ENCODE measurements around the gene EFTUD2. TPM values are rescaled to one million over a fixed set of nuclear protein-coding genes. Genes with fewer than 3 reads are reported as not detected.
"Not testable (repeated sequence)": the region's sequence is repeated elsewhere in the genome, so short reads cannot be mapped to it uniquely, and the experiment has no call there.

EFTUD2 gene
- total RNA-seq, result 10 to 100 TPM; 29.9 to 42.4 (median 35.1) TPM
- long read RNA-seq, full-length matches to known transcripts, result 1 of 2 reads
- long read RNA-seq, partial matches to known transcripts, result 1 of 2 reads
- long read RNA-seq, other reads (novel, unspliced or antisense), result 0 of 2 reads

- DNase-seq, result peak; percentile 91 to 92 (median 92)
- peak within 1 kb of the TSS; percentile 94 to 98 (median 95) for H3K27ac ChIP-seq
- under 1% methylated on average over 33 of the region's 54 CpGs for WGBS (ENCODE audit: insufficient coverage, low coverage, low lambda C conversion rate, missing lambda C conversion rate)
Observed at GRCh38 chr17:44899074-44899782, at the start of gene EFTUD2. TSS of gene EFTUD2 (minus strand) at chr17:44899445. CDS start at chr17:44894521, 4,924 bp downstream.

GRCh38 chr17:44948315-44948795 is 49.1 kb upstream of the EFTUD2 start:
- Histone ChIP-seq H3K9me3 (no peaks in the 10 kb centered on the region), H3K4me1 (peaks cover 0 to 8% (median 0%) of the 10 kb centered on the region in 4 donors), H3K27me3 (no peaks in the 10 kb centered on the region), H3K4me3 (peak overlapping the region; percentile 51 to 60 (median 54)), H3K36me3 (no peaks in the 10 kb centered on the region), H3K27ac (no peak overlapping the region)
- ATAC-seq, result no peak
- WGBS (ENCODE audit: insufficient coverage, low coverage, low lambda C conversion rate, missing lambda C conversion rate), result 55% methylated on average over 5 of the region's 7 CpGs
- intact Hi-C loops (cut with DNase I), result no loop called here
- no peak for DNase-seq
- no peak for TF ChIP-seq CTCF (IDR thresholded peaks at IDR 0.05)
- TF ChIP-seq POLR2A (IDR thresholded peaks at IDR 0.05), result no peak

More at GRCh38 chr17:44899074-44899782, at the start of gene EFTUD2:
- Histone ChIP-seq H3K36me3 (peaks cover 0 to under 1% (median 0%) of the 10 kb centered on the region in 4 donors), H3K9me3 (no peaks in the 10 kb centered on the region), H3K4me1 (peaks cover 0 to 14% (median 6%) of the 10 kb centered on the region in 4 donors), H3K4me3 (peak within 1 kb of the TSS; percentile 61 to 93 (median 86)), H3K27me3 (no peaks in the 10 kb centered on the region)
- TF ChIP-seq CTCF (IDR thresholded peaks at IDR 0.05), result peak in 1 of 4 donors; percentile 23
- TF ChIP-seq POLR2A (IDR thresholded peaks at IDR 0.05), result peak; percentile 48
- peak; percentile 92 to 97 (median 95) for ATAC-seq
- intact Hi-C loops (cut with DNase I), result no loop called here

GRCh38 chr17:44947461-44948314 is 48.4 kb upstream of the EFTUD2 start, which contains the start of gene KIF18B:
TSS of gene KIF18B (minus strand) at chr17:44947773. CDS start at chr17:44936344, 11,429 bp downstream.
- peak within 1 kb of the TSS; percentile 51 to 60 (median 54) for H3K4me3 ChIP-seq
- intact Hi-C loops (cut with DNase I), result no loop called here
- under 1% methylated on average over 18 of the region's 62 CpGs for WGBS (ENCODE audit: insufficient coverage, low coverage, low lambda C conversion rate, missing lambda C conversion rate)
- no peaks in the 10 kb centered on the region for H3K36me3 ChIP-seq
- peak; percentile 99 to 100 (median 100) for ATAC-seq
- peak; percentile 89 for DNase-seq
- H3K9me3 ChIP-seq, result no peaks in the 10 kb centered on the region
- peaks cover 0 to 8% (median 0%) of the 10 kb centered on the region in 4 donors for H3K4me1 ChIP-seq
- peak within 1 kb of the TSS in 1 of 3 donors; percentile 35 for H3K27ac ChIP-seq
- H3K27me3 ChIP-seq, result no peaks in the 10 kb centered on the region
- peak; percentile 65 for TF ChIP-seq POLR2A (IDR thresholded peaks at IDR 0.05)
- TF ChIP-seq CTCF (IDR thresholded peaks at IDR 0.05), result no peak

- H3K9me3 ChIP-seq; ATAC-seq; H3K4me1 ChIP-seq; H3K27ac ChIP-seq; H3K36me3 ChIP-seq; H3K4me3 ChIP-seq; intact Hi-C loops (cut with DNase I); H3K27me3 ChIP-seq: not testable (repeated sequence)
- WGBS (ENCODE audit: insufficient coverage, low coverage, low lambda C conversion rate, missing lambda C conversion rate), result 95% methylated on average over 8 of the region's 10 CpGs
- peak in 1 of 3 donors; percentile 4 for DNase-seq
Observed at GRCh38 chr17:44945652-44946051, 46.4 kb upstream of the EFTUD2 start.
